GM18873 (cell line): ENCODE measurements around the gene TRIM56.
A peak's percentile ranks its signal among the peaks of the same experiment; 100 is the strongest.
"Not testable (repeated sequence)": the region's sequence is repeated elsewhere in the genome, so short reads cannot be mapped to it uniquely, and the experiment has no call there.

ENCODE experiments used
- ATAC-seq: cut with Tn5 transposase; IDR thresholded peaks from one replicate; pipeline ENCODE4 v1.9.1; 2021; ENCODE audit warnings: mild to moderate bottlenecking, moderate library complexity, moderate number of reproducible peaks; ENCODE audit not compliant: unreplicated experiment, low FRiP score

The TRIM56 gene, protein sequence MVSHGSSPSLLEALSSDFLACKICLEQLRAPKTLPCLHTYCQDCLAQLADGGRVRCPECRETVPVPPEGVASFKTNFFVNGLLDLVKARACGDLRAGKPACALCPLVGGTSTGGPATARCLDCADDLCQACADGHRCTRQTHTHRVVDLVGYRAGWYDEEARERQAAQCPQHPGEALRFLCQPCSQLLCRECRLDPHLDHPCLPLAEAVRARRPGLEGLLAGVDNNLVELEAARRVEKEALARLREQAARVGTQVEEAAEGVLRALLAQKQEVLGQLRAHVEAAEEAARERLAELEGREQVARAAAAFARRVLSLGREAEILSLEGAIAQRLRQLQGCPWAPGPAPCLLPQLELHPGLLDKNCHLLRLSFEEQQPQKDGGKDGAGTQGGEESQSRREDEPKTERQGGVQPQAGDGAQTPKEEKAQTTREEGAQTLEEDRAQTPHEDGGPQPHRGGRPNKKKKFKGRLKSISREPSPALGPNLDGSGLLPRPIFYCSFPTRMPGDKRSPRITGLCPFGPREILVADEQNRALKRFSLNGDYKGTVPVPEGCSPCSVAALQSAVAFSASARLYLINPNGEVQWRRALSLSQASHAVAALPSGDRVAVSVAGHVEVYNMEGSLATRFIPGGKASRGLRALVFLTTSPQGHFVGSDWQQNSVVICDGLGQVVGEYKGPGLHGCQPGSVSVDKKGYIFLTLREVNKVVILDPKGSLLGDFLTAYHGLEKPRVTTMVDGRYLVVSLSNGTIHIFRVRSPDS

DNA sequence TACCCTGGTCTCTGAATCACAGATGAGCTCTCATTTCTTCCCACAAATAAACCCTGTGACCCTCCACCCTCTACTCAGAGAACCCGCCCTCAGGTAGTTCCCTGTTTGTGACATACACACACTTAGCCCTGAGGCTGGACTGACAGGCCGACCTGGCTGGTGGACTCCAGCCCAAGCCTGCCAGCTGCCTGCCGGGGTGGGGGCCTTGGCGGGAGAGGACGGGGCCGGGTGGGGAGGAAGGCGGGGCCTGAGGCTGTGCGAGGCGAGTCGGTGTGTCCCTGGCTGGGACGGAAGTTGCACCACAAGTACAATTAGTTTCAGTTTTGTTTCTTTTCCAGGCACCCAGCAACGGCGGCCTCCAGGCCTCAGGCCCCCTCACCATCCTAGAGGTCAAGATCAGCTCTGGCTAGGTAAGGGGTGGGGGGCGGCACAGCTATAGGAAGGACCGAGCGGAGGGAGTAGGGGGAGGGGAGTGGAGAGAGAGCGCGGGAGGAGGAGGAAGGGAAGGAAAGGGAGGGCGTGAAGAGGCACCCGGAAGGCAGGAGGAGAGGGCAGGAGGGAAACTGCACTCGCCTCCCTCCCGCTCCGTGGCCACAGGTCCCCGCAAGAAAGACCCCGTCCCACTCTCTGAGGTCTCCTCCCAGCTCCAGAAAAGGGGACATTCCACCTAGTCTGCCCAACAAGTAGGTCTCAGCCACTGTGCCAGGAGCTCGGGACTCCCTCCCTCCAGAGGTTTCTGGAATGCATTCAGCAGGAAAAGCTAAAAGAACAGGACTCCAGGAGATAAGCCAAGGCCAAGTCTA is at the start of gene TRIM56:
Gene TRIM56 (plus strand): TSS at position 320 of the 803 bp plus-strand sequence. CDS start 1,832 bp downstream, outside the sequence.
- peak; percentile 76 for ATAC-seq

DNA sequence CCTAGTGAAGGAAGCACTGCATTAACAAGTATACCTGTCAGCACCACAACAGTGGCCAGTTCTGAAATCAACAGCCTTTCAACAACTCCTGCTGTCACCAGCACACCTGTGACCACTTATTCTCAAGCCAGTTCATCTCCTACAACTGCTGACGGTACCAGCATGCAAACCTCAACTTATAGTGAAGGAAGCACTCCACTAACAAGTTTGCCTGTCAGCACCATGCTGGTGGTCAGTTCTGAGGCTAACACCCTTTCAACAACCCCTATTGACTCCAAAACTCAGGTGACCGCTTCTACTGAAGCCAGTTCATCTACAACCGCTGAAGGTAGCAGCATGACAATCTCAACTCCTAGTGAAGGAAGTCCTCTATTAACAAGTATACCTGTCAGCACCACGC is 49.3 kb upstream of the TRIM56 start:
- no peak for ATAC-seq

DNA sequence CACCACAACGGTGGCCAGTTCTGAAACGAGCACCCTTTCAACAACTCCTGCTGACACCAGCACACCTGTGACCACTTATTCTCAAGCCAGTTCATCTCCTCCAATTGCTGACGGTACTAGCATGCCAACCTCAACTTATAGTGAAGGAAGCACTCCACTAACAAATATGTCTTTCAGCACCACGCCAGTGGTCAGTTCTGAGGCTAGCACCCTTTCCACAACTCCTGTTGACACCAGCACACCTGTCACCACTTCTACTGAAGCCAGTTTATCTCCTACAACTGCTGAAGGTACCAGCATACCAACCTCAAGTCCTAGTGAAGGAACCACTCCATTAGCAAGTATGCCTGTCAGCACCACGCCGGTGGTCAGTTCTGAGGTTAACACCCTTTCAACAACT is 44.0 kb upstream of the TRIM56 start:
- not testable (repeated sequence) for ATAC-seq

DNA sequence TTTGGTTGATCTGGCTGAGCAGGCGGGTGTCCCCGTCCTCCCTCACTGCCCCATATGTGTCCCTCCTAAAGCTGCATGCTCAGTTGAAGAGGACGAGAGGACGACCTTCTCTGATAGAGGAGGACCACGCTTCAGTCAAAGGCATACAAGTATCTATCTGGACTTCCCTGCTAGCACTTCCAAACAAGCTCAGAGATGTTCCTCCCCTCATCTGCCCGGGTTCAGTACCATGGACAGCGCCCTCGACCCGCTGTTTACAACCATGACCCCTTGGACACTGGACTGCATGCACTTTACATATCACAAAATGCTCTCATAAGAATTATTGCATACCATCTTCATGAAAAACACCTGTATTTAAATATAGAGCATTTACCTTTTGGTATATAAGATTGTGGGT is 26.9 kb upstream of the TRIM56 start:
- ATAC-seq: no peak

DNA sequence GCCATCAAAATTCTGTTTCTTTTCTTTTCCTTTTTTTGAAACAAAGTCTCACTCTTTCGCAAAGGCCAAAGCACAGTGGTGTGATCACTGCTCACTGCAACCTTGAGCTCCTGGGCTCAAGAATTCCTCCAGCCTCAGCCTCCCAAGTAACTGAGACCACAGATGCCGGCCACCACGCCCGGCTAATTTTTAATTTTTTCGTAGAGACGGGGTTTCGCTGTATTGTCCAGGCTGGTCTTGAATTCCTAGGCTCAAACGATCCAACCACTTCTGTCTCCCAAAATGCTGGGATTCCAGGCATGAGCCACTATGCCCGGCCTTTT is 25.7 kb upstream of the TRIM56 start:
- no peak for ATAC-seq

DNA sequence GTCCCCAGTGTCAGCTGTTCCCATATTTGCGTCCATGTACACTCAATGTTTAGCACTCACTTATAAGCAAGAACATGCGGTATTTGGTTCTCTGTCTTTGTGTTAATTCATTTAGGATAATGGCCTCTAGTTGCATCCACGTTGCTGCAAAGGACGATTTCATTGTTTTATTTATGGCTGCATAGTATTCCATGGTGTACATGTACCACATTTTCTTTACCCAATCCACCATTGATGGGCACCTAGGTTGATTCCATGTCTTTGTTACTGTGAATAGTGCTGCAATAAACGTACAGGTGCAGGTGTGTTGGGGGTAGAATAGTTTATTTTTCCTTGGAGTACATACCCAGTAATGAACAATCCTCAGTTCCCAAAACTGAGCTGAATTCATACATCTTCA is 24.3 kb upstream of the TRIM56 start:
- no peak for ATAC-seq

DNA sequence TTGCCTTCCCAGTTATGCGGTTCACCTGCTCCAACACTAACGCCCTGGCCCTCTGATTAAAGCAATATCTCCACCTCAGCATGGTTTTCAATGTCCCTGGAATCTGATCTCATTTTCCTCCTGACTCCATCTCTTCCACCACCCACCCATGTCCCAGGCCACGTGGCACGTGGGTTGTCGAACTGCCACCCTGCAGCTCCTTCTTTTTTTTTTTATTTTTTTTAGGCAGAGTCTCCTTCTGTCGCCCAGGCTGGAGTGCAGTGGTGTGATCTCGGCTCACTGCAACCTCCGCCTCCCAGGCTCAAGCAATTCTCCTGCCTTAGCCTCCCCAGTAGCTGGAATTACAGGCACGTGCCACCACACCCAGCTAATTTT is 21.1 kb upstream of the TRIM56 start:
- ATAC-seq: not testable (repeated sequence)

DNA sequence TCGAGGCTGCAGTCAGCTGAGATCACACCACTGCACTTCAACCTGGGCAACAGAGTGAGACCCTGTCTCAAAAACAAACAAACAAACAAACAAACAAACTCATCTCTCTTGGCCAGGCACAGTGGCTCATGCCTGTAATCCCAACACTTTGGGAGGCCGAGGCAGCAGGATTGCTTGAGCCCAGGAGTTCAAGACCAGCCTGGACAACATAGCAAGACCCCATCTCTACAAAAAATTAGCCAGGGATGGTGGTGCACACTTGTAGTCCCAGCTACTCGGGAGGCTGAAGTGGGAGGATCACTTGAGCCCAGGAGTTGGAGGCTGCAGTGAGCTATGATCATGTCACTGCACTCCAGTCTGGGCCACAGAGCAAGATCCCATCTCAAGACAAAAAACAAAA is 20.1 kb upstream of the TRIM56 start:
- ATAC-seq: not testable (repeated sequence)

DNA sequence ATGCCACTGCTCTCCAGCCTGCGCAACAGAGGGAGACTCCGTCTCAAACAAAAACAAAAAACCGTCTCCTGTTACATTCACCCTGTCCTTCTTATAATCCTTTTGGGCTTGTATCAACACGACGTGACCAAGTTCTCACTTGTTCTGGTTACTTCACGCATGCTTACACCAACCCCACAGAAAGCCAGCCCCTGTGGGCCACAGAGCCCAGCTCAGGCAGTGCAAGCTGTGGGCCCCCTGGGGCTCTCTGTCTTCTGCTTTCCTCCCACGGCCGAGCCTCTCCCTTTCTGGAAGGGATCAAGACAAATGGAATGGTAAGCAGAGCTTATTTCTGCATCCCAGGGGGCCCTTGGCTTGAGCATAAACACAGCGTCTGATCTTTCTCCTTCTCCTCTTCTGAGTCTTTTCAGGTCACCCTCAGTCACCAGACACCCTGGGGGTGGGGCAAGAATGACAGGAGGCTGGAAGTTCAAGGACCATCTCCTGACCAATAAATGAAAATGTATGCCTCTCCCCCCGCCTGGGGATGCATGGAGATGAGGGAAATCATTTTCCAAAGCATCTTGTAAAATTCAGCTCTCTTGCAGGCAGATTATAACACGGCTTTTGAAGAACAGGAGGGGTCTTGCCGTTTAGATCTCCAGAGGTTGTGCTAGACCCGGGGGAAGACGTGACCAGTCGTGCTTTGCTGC is 19.0 kb upstream of the TRIM56 start:
- ATAC-seq: no peak

DNA sequence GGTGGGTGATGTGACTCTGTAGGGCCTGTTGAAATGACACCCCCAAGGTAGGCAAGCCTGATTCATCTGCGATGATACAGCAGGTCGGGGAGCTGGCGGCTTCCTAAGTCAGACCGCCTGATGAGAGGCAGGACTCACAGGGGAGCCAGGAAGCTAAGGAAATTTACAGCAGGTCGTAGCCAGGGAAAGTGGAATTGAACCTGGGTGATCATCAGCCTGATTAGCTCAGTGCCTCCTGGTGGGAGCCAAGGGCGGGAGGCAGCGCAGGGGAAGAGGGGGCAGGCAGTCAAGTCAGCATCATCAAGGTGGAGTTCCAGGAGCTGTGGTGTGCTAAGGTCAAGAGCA is 18.5 kb upstream of the TRIM56 start:
- ATAC-seq: no peak

DNA sequence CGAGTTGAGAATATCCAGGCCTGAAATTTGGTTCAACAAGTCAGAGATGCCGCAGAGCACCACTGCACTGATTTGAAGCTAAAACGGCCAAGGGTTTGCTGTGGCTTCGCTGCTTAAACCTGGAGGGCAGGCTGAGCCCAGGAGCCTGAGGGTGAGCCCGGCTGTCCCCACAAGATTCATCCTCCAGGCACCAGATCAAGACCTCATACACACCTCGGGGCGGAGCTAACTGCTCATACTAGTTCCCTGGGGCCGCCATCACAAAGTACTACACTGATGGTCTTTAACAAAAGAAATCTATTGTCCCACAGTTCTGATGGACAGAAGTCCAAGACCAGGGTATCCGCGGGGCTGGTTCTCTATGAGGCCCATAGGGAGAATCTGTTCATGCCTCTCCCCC is 16.9 kb upstream of the TRIM56 start:
- ATAC-seq: no peak

DNA sequence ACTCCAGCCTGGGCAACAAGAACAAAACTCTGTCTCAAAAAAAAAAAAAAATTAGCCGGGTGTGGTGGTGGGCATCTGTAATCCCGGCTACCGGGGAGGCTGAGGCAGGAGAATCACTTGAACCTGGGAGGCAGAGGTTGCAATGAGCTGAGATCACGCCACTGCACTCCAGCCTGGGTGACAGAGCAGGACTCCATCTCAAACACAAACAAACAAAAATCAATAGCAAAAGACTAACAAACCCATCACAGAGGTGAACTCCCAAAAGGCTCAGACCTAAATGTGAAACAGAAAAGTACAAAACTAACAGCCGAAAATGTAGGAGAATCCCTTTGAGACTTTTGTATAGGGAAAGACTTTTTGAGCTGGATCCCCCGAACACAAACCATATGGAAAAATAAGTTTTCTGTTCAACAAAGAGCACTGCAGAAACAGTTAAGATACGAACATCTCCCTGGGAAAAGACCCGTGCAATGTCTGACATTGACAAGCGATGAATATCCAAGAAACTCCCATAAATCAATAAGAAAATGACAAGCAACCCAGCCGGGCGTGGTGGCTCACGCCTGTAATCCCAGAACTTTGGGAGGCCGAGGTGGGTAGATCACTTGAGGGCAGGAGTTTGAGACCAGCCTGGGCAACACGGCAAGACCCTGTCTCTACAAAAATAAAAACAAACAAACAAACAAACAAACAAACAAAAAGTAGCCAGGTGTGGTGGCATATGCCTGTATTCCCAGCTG is 13.7 kb upstream of the TRIM56 start:
- not testable (repeated sequence) for ATAC-seq

DNA sequence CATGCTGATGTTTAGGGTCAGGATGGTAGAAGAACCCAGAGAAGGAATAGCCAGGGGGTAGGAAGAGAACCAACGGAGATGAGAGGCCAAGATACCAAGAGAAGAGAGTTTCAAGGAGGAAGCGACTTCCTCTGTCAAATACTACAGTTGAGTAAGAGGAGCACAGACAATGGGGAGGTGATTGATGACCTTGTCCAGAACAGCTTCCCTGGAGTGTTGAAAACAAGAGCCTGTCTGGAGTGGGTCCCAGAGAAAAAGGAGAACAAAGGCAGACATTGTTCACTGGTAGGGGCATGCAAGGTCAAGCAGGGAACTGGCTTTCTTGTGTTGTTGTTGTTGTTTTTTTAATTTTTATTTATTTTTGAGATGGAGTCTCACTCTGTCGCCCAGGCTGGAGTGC is 9.6 kb upstream of the TRIM56 start:
- no peak for ATAC-seq

DNA sequence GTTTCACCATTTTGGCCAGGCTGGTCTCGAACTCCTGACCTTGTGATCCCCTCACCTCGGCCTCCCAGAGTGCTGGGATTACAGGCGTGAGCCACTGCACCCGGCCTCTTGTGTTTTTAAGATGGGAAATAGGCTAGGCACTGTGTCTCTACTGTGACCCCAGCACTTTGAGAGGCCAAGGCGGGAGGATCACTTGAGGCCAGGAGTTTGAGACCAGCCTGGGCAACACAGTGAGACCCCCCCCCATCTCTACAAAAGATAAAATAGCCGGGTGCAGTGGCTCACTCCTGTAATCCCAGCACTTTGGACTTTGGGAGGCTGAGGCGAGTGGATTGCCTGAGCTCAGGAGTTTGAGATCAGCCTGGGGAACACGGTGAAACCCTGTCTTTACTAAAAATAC is 9.1 kb upstream of the TRIM56 start:
- not testable (repeated sequence) for ATAC-seq

DNA sequence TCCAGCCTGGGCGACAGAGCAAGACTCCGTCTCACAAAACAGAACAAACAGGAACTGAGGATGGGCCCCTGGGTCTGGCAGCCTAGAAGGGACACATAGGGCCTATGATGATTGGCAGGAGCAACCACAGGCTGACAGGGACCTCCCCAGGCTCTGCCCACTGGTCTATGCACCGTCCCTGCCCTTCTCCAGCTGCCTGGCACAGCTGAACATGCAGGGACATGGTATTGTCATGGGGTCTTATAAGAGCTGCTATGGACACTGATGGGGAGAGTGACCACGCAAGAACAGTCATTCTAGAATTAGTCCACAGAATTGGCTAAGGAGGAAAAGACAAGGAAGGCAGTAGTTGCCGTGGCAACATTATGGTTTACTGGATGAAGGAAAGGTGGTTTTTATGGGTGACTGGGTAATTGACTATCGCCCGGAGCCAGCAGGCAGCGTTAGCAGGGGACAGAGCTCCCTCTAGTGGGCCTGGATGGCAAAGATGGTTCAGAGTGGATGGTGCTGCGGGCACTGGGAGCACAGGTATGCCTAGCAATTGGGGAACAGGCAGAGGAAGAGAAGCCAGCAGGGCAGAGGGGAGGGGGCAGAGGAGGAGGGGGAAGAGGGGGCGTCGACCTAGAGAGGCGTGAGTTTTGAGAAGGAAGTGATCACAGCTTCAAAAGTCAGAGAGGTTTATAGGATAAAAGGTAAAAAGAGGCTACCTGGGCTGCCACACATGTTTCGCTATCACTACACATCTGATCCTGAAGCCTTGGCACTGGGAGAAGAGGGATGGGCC is 7.8 kb upstream of the TRIM56 start:
- ATAC-seq: peak; percentile 77

DNA sequence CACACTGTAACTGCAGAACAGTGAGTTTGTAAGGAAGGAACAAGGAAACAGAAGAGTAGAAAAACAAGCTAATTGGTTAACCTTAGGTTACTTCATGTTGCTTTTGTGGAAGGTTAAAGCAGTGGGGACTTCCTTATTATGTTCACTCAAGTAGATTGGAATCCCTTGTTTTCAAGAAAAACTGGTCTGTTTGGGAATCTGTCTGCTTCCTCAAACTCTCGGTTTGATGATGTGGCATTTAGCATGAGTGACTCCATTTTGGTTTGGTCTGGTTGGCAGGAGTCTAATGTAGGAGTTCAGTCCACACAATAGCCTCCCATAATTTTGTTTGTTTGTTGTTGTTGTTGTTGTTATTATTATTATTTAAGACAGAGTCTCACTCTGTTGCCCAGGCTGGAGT is 3.8 kb upstream of the TRIM56 start:
- no peak for ATAC-seq

DNA sequence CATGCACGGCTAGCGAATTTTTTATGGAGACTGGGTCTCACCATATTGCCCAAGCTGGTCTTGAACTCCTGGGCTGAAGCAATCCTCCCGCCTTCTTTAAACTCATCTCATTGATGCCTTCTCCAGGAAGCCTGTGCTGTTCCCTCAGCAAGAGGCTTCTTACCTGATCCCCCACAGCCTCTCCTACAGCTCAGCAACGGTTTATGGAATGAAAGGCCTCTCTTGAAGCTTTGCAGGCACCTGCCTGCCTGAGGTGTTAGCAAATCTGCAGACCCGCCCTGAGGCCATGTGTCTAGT is 468 bp upstream of the TRIM56 start:
- ATAC-seq: peak; percentile 30

DNA sequence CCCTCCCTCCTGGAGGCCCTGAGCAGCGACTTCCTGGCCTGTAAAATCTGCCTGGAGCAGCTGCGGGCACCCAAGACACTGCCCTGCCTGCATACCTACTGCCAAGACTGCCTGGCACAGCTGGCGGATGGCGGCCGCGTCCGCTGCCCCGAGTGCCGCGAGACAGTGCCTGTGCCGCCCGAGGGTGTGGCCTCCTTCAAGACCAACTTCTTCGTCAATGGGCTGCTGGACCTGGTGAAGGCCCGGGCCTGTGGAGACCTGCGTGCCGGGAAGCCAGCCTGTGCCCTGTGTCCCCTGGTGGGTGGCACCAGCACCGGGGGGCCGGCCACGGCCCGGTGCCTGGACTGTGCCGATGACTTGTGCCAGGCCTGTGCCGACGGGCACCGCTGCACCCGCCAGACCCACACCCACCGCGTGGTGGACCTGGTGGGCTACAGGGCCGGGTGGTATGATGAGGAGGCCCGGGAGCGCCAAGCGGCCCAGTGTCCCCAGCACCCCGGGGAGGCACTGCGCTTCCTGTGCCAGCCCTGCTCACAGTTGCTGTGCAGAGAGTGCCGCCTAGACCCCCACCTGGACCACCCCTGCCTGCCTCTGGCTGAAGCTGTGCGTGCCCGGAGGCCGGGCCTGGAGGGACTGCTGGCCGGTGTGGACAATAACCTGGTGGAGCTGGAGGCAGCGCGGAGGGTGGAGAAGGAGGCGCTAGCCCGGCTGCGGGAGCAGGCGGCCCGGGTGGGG is 2.2 kb downstream of the TRIM56 start:
- no peak for ATAC-seq

DNA sequence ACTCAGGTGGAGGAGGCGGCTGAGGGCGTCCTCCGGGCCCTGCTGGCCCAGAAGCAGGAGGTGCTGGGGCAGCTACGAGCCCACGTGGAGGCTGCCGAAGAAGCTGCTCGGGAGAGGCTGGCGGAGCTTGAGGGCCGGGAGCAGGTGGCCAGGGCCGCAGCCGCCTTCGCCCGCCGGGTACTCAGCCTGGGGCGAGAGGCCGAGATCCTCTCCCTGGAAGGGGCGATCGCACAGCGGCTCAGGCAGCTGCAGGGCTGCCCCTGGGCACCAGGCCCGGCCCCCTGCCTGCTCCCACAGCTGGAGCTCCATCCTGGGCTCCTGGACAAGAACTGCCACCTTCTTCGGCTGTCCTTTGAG is 2.8 kb downstream of the TRIM56 start:
- ATAC-seq: no peak
